Kidney tubule cell (primary cell): ENCODE results near the gene SLC13A5.
"Not testable (repeated sequence)": the region's sequence is repeated elsewhere in the genome, so short reads cannot be mapped to it uniquely, and the experiment has no call there.

Source experiments
- DNase-seq: peaks from one replicate; pipeline ENCODE4 v3.0.0-alpha.2; 2018; ENCODE audit warnings: low spot score

The SLC13A5 gene

GRCh38 chr17:6713130-6713917 is at the start of gene SLC13A5:
SLC13A5 (minus strand) TSS chr17:6713369; CDS start chr17:6713333, 36 bp downstream.
- DNase-seq: peak; percentile 33

GRCh38 chr17:6761779-6762178 is 48.6 kb upstream of the SLC13A5 start:
- no peak for DNase-seq

GRCh38 chr17:6757747-6758146 is 44.6 kb upstream of the SLC13A5 start:
- DNase-seq: no peak

GRCh38 chr17:6756425-6757031 is 43.4 kb upstream of the SLC13A5 start:
- no peak for DNase-seq

GRCh38 chr17:6755731-6756184 is 42.6 kb upstream of the SLC13A5 start, which contains the start of gene XAF1:
XAF1 (plus strand) TSS chr17:6756046; CDS start chr17:6756079, 33 bp downstream.
- peak; percentile 21 for DNase-seq

GRCh38 chr17:6755281-6755680 is 42.1 kb upstream of the SLC13A5 start:
- no peak for DNase-seq

- no peak for DNase-seq
Measured at GRCh38 chr17:6753546-6753945, 40.4 kb upstream of the SLC13A5 start.

- DNase-seq: peak; percentile 86
Measured at GRCh38 chr17:6753006-6753445, 39.9 kb upstream of the SLC13A5 start.

GRCh38 chr17:6752068-6752909 is 39.1 kb upstream of the SLC13A5 start:
- DNase-seq: peak; percentile 97

GRCh38 chr17:6749519-6749918 is 36.4 kb upstream of the SLC13A5 start:
- DNase-seq: no peak

GRCh38 chr17:6748617-6749016 is 35.4 kb upstream of the SLC13A5 start:
- no peak for DNase-seq

- not testable (repeated sequence) for DNase-seq
Measured at GRCh38 chr17:6746665-6747064, 33.5 kb upstream of the SLC13A5 start.

GRCh38 chr17:6729531-6729930 is 16.4 kb upstream of the SLC13A5 start:
- no peak for DNase-seq

- no peak for DNase-seq
Measured at GRCh38 chr17:6724009-6724408, 10.8 kb upstream of the SLC13A5 start.

- no peak for DNase-seq
Measured at GRCh38 chr17:6721744-6722143, 8.6 kb upstream of the SLC13A5 start.

- peak; percentile 2 for DNase-seq
Measured at GRCh38 chr17:6716736-6717135, 3.6 kb upstream of the SLC13A5 start.

- no peak for DNase-seq
Measured at GRCh38 chr17:6714315-6714874, 1.2 kb upstream of the SLC13A5 start.

GRCh38 chr17:6713918-6714271 is 726 bp upstream of the SLC13A5 start:
- no peak for DNase-seq

- no peak for DNase-seq
Measured at GRCh38 chr17:6712854-6713129, 377 bp downstream of the SLC13A5 start.

- peak; percentile 70 for DNase-seq
Measured at GRCh38 chr17:6712058-6712853, 913 bp downstream of the SLC13A5 start.

GRCh38 chr17:6711681-6712057 is 1.5 kb downstream of the SLC13A5 start:
- no peak for DNase-seq
